ENCODE data around the gene MIS18BP1. TPM values are rescaled to one million over a fixed set of nuclear protein-coding genes. Genes with fewer than 3 reads are reported as not detected.
"Not testable (repeated sequence)": the region's sequence is repeated elsewhere in the genome, so short reads cannot be mapped to it uniquely, and the experiment has no call there.

Gene MIS18BP1
- 10 to 100 TPM; 26.5 to 44.9 (median 34.7) TPM for total RNA-seq

- Histone ChIP-seq H3K27me3 (no peaks in the 10 kb centered on the region), H3K9me3 (no peaks in the 10 kb centered on the region), H3K4me3 (replicated peaks in 1 of 3) (peak within 1 kb of the TSS; percentile 29 to 94 (median 56)), H3K27ac (peak within 1 kb of the TSS; percentile 91 to 97 (median 92)), H3K4me1 (peaks cover 0 to 5% of the 10 kb centered on the region in 2 donors), H3K36me3 (no peaks in the 10 kb centered on the region)
- DNase-seq = peak; percentile 96 to 97
- intact Hi-C loops (cut with DNase I) = loop anchor here (10.0 kb wide), 1 partner anchor 118 kb away; the partner anchor contains the start of genes FANCM and FKBP3
- peak in 1 of 2 donors; percentile 64 for TF ChIP-seq POLR2A (IDR thresholded peaks at IDR 0.05)
- TF ChIP-seq, protein P1, sequence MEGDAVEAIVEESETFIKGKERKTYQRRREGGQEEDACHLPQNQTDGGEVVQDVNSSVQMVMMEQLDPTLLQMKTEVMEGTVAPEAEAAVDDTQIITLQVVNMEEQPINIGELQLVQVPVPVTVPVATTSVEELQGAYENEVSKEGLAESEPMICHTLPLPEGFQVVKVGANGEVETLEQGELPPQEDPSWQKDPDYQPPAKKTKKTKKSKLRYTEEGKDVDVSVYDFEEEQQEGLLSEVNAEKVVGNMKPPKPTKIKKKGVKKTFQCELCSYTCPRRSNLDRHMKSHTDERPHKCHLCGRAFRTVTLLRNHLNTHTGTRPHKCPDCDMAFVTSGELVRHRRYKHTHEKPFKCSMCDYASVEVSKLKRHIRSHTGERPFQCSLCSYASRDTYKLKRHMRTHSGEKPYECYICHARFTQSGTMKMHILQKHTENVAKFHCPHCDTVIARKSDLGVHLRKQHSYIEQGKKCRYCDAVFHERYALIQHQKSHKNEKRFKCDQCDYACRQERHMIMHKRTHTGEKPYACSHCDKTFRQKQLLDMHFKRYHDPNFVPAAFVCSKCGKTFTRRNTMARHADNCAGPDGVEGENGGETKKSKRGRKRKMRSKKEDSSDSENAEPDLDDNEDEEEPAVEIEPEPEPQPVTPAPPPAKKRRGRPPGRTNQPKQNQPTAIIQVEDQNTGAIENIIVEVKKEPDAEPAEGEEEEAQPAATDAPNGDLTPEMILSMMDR (IDR thresholded peaks at IDR 0.05) = peak; percentile 40 to 81 (median 72)
- WGBS, 2 donors = 0 to 2% methylated on average over 33 to 42 of the region's 61 CpGs
Measured at GRCh38 chr14:45253070-45253753, at the start of gene MIS18BP1. Gene MIS18BP1 (minus strand): TSS chr14:45253202. CDS start chr14:45247286, 5,916 bp downstream.

GRCh38 chr14:45298423-45299117, 45.6 kb upstream of the MIS18BP1 start:
- H3K36me3 ChIP-seq = no peaks in the 10 kb centered on the region
- 83 to 85% methylated on average over 4 of the region's 4 CpGs for WGBS, 2 donors
- no peaks in the 10 kb centered on the region for H3K9me3 ChIP-seq
- no peaks in the 10 kb centered on the region for H3K27me3 ChIP-seq
- TF ChIP-seq POLR2A (IDR thresholded peaks at IDR 0.05) = no peak
- TF ChIP-seq, protein P1 (IDR thresholded peaks at IDR 0.05) = no peak
- no peak overlapping the region for H3K4me3 ChIP-seq (replicated peaks in 1 of 3)
- H3K4me1 ChIP-seq = no peaks in the 10 kb centered on the region
- no peak overlapping the region for H3K27ac ChIP-seq
- no peak for DNase-seq
- intact Hi-C loops (cut with DNase I) = no loop called here

DNA sequence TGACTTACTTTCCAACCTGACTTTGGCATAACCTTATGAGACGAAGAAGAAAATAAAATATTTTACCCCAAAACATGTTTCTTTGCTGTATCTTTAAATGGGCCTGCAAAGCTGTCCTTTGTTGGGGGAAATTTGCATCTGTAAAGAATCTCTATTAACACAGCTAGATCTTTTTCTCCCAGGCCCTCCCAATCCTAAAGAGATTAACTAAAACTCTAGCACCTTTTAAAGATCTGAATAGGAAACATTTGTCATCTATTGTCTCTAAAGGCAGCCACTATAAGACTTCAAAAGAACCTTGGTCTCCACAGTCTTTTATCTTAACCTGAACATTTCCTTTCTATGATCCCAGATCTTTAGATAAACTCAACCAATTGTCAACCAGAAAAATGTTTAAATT, 41.8 kb upstream of the MIS18BP1 start:
- H3K27ac ChIP-seq; H3K4me1 ChIP-seq; DNase-seq; H3K36me3 ChIP-seq; intact Hi-C loops (cut with DNase I); H3K4me3 ChIP-seq (replicated peaks in 1 of 3); H3K27me3 ChIP-seq; H3K9me3 ChIP-seq: not testable (repeated sequence)
- 36 to 55% methylated on average over 1 of the region's 1 CpG for WGBS, 2 donors

DNA sequence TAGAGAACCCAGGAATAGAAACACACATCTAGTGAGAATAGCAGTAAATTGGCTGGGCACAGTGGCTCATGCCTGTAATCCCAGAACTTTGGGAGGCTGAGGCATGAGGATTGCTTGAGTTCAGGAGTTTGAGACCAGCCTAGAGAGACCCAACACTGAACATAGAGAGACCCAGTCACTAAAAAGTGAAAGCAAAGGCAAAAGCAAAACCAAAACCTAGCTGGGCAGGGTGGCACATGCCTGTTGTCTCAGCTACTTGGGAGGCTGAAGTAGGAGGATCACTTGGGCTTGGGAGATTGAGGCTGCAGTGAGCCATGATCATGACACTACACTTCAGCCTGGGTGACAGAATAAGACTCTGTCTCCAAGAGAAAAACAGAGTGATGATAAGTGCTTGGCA, 37.5 kb upstream of the MIS18BP1 start:
- no peak overlapping the region for H3K4me3 ChIP-seq (replicated peaks in 1 of 3)
- TF ChIP-seq POLR2A (IDR thresholded peaks at IDR 0.05) = no peak
- TF ChIP-seq, protein P1 (IDR thresholded peaks at IDR 0.05) = no peak
- H3K27ac ChIP-seq = no peak overlapping the region
- H3K36me3 ChIP-seq = no peaks in the 10 kb centered on the region
- no peak for DNase-seq
- H3K27me3 ChIP-seq = no peaks in the 10 kb centered on the region
- H3K4me1 ChIP-seq = no peaks in the 10 kb centered on the region
- intact Hi-C loops (cut with DNase I) = no loop called here
- no peaks in the 10 kb centered on the region for H3K9me3 ChIP-seq

DNA sequence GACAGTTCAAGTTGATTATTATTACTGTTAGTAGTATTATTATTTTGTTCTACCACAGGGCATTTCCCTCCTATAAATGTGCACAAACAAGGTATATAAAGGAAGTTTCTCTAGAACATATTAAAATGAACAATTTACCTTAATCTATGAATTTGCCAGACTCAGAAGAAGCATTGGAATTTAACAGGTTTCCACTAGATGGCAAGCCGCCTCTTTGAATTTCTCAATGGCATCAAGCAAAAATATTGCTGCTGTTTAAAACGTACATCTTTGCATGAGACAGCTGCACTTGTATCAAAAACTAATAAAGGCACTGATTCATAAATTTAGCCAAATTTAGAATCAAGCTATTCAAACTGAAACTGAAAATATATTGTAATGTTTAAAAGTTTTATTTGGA, 34.6 kb upstream of the MIS18BP1 start:
- WGBS, 2 donors = 65 to 77% methylated on average over 2 of the region's 2 CpGs
- no peak for DNase-seq
- intact Hi-C loops (cut with DNase I) = no loop called here

More for the DNA sequence above, 34.6 kb upstream of the MIS18BP1 start:
- Histone ChIP-seq H3K4me3 (replicated peaks in 1 of 3) (no peak overlapping the region), H3K27ac (no peak overlapping the region), H3K9me3 (no peaks in the 10 kb centered on the region), H3K27me3 (no peaks in the 10 kb centered on the region), H3K36me3 (no peaks in the 10 kb centered on the region), H3K4me1 (no peaks in the 10 kb centered on the region)
- TF ChIP-seq POLR2A (IDR thresholded peaks at IDR 0.05) = no peak
- TF ChIP-seq, protein P1 (IDR thresholded peaks at IDR 0.05) = no peak
